Caco-2 (cell line): Measurements from ENCODE around the gene LCK. TPM values are rescaled to one million over a fixed set of nuclear protein-coding genes. Genes with fewer than 3 reads are reported as not detected.

Source experiments
- BruUV-seq: library from RNA; stranded (reverse); fragments of 400-500 nt; replicated peaks from 2 replicates; lab custom pipeline; 2021; lab: Mats Ljungman, UMichigan
- CTCF ChIA-PET: fragments of 300-600 bp; sonication (Branson Sonifier 250); formaldehyde crosslinking; loops from one replicate; lab custom pipeline; 2022; ENCODE audit warnings: antibody characterized with exemption; lab: Charles Lee
- POLR2A ChIA-PET: fragments of 300-600 bp; sonication (Branson Sonifier 250); formaldehyde crosslinking; loops from one replicate; lab custom pipeline; 2022; ENCODE audit warnings: antibody characterized with exemption; lab: Charles Lee
- DNase-seq, 2 experiments: peaks; one replicate each; pipeline versions ENCODE4 v3.0.0 to v3.0.0-alpha.2; 2020 to 2022
- H3K27me3 ChIP-seq: replicated peaks from 2 replicates; pipeline ENCODE4 v1.6.0; 2011; ENCODE audit warnings: low read length; ENCODE audit not compliant: control insufficient read depth, insufficient read depth
- H3K36me3 ChIP-seq: 2 replicates; pipeline ENCODE4 v1.5.1; 2011; ENCODE audit warnings: low read length; ENCODE audit not compliant: control insufficient read depth, insufficient read depth
- H3K4me1 ChIP-seq: fragments of 250-450 bp; sonication (Bioruptor Pico); 2 replicates; pipeline ENCODE4 v1.5.1; 2020; ENCODE audit warnings: mild to moderate bottlenecking
- H3K4me3 ChIP-seq: 2 replicates; pipeline ENCODE4 v1.5.1; 2011; ENCODE audit warnings: low read depth, mild to moderate bottlenecking, control low read depth, low read length
- H3K9me3 ChIP-seq: fragments of 250-450 bp; sonication (Bioruptor Pico); 2 replicates; pipeline ENCODE4 v1.5.1; 2020; ENCODE audit warnings: mild to moderate bottlenecking, moderate library complexity
- H3K27ac Mint-ChIP-seq: one replicate; pipeline ENCODE4 v1.8.0; 2022; ENCODE audit warnings: mixed read lengths; ENCODE audit not compliant: unreplicated experiment
- H3K27me3 Mint-ChIP-seq: one replicate; pipeline ENCODE4 v1.8.0; 2022; ENCODE audit warnings: mixed read lengths; ENCODE audit not compliant: insufficient read depth, unreplicated experiment
- H3K36me3 Mint-ChIP-seq: one replicate; pipeline ENCODE4 v1.8.0; 2022; ENCODE audit warnings: mild to moderate bottlenecking, mixed read lengths; ENCODE audit not compliant: insufficient read depth, unreplicated experiment
- H3K4me1 Mint-ChIP-seq: one replicate; pipeline ENCODE4 v1.8.0; 2022; ENCODE audit warnings: low read depth, mixed read lengths; ENCODE audit not compliant: unreplicated experiment
- H3K4me3 Mint-ChIP-seq: one replicate; pipeline ENCODE4 v1.8.0; 2022; ENCODE audit warnings: mild to moderate bottlenecking, moderate library complexity, mixed read lengths; ENCODE audit not compliant: unreplicated experiment
- H3K9me3 Mint-ChIP-seq: one replicate; pipeline ENCODE4 v1.8.0; 2022; ENCODE audit warnings: mixed read lengths; ENCODE audit not compliant: unreplicated experiment
- intact Hi-C: fragments of 100-400 bp; cut with micrococcal nuclease; formaldehyde crosslinking; loops from one replicate; pipeline ENCODE4 v1.10.0; 2022; ENCODE audit not compliant: unreplicated experiment
- total RNA-seq: library from RNA; stranded (reverse); gene quantifications from 2 replicates; pipeline ENCODE4 v1.2.3, GENCODE V29; 2022
- TF ChIP-seq, protein P1 (sequence below), 2 experiments: fragments of 200-600 bp in 1 of 2; IDR thresholded peaks; 1 replicate in 1 of 2; 2 replicates in 1 of 2; pipeline versions ENCODE4 v1.5.1 to v1.8.0; 2011 to 2022; ENCODE audit warnings: antibody characterized with exemption in 1 of 2, control low read depth in 1 of 2, inconsistent platforms in 1 of 2, low read depth in 1 of 2, low read length in 1 of 2, mild to moderate bottlenecking in 1 of 2, moderate library complexity in 1 of 2; ENCODE audit not compliant: insufficient read depth in 1 of 2, severe bottlenecking in 1 of 2, unreplicated experiment in 1 of 2

LCK gene
- total RNA-seq, 1 experiment from 2014 or later, result 0.39 TPM

DNA sequence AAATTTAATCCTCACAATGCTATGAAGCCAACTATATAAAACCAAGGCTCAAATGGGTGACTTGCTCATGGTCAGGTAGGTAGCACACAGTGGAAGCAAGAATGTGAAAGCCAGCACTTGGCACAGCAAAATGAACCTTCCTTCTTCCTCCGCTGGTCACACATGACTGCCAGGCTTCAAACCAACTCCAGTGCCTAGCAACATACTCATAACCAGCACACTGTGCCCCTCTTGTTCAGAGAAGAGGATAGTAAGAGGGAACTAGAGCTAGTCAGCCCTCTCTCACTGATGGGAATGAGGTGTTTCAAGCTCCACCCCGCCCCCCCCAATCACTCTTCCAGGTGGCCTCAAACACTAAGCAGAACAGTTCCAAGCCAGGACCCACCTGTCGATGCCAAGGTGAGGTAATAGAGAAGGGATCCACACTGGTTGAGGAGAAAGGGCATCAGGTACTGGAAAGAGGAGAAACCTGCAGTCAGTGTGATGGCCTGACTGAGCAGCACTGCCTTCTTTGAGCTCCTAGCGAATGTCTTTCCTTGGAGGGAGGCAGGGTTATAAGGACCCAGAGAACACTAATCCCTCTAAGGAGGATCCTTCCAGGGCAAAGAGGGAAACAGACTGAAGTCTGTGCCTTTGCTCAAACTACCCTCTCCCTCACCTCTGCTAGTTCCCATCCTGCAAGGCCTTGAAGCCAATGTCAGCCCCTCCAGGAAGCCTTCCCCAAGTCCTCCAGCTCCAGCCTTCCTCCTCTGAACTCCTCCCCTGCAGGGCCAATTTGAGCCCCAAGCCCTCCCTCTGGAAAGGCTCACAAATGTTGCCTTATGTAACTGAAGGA lies 30.1 kb upstream of the LCK start:
- H3K9me3 ChIP-seq, result no peaks in the 10 kb centered on the region
- Mint-ChIP-seq H3K27ac (peak overlapping the region; percentile 95), H3K27me3 (no peaks in the 10 kb centered on the region), H3K4me1 (no peaks in the 10 kb centered on the region), H3K9me3 (no peaks in the 10 kb centered on the region), H3K36me3 (peaks cover 7% of the 10 kb centered on the region), H3K4me3 (peak overlapping the region; percentile 89)
- BruUV-seq, result no TSS peak
- no peaks in the 10 kb centered on the region for H3K4me1 ChIP-seq
- intact Hi-C loops, result no loop called here
- ChIA-PET CTCF (interaction anchor here (0.6 kb wide), 1 partner anchor 148 kb away, joined by 5 read pairs; the partner anchor contains the start of gene TMEM39B), POLR2A (no interaction called here)
- no peaks in the 10 kb centered on the region for H3K36me3 ChIP-seq
- no peaks in the 10 kb centered on the region for H3K27me3 ChIP-seq
- peak overlapping the region; percentile 73 for H3K4me3 ChIP-seq
- no peak for DNase-seq
- TF ChIP-seq, protein P1, sequence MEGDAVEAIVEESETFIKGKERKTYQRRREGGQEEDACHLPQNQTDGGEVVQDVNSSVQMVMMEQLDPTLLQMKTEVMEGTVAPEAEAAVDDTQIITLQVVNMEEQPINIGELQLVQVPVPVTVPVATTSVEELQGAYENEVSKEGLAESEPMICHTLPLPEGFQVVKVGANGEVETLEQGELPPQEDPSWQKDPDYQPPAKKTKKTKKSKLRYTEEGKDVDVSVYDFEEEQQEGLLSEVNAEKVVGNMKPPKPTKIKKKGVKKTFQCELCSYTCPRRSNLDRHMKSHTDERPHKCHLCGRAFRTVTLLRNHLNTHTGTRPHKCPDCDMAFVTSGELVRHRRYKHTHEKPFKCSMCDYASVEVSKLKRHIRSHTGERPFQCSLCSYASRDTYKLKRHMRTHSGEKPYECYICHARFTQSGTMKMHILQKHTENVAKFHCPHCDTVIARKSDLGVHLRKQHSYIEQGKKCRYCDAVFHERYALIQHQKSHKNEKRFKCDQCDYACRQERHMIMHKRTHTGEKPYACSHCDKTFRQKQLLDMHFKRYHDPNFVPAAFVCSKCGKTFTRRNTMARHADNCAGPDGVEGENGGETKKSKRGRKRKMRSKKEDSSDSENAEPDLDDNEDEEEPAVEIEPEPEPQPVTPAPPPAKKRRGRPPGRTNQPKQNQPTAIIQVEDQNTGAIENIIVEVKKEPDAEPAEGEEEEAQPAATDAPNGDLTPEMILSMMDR (IDR thresholded peaks at IDR 0.05; ENCODE audit: insufficient read depth in 1 of 2, low read depth in 1 of 2, low read length in 1 of 2, severe bottlenecking in 1 of 2, unreplicated experiment in 1 of 2), result no peak

DNA sequence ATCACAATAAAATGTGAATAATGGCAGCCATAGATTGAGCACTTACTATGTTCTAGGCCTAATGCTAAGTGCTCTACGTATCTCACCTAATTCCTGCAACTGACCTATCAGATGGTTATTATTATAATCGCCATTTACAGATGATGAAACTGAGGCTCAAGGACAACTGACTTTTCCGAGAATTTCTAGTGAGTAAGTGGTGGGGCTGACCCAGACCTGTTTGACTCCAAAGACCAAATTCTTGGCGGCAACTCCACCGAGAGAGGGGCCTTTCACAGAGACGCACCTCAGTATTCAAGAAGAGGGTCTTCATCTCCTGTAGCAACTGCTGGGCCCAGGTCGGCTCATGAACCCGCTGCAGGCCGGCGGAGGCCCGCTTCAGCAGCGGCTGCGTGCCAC lies 29.5 kb upstream of the LCK start:
- no peaks in the 10 kb centered on the region for H3K27me3 ChIP-seq
- TF ChIP-seq, protein P1 (IDR thresholded peaks at IDR 0.05; ENCODE audit: insufficient read depth in 1 of 2, low read depth in 1 of 2, low read length in 1 of 2, severe bottlenecking in 1 of 2, unreplicated experiment in 1 of 2), result no peak
- H3K4me3 ChIP-seq, result peak overlapping the region; percentile 73
- DNase-seq, result no peak
- peaks cover 13% of the 10 kb centered on the region for H3K36me3 Mint-ChIP-seq
- no peaks in the 10 kb centered on the region for H3K4me1 Mint-ChIP-seq
- ChIA-PET POLR2A (no interaction called here), CTCF (interaction anchor here (1.0 kb wide), 1 partner anchor 28 kb away, joined by 3 read pairs; no protein-coding TSS in a partner anchor)
- H3K9me3 ChIP-seq, result no peaks in the 10 kb centered on the region
- peak overlapping the region; percentile 89 for H3K4me3 Mint-ChIP-seq
- peak overlapping the region; percentile 95 for H3K27ac Mint-ChIP-seq
- no peaks in the 10 kb centered on the region for H3K36me3 ChIP-seq
- no peaks in the 10 kb centered on the region for H3K27me3 Mint-ChIP-seq
- TSS peak; percentile 36 for BruUV-seq
- no peaks in the 10 kb centered on the region for H3K4me1 ChIP-seq
- intact Hi-C loops, result no loop called here
- H3K9me3 Mint-ChIP-seq, result no peaks in the 10 kb centered on the region

DNA sequence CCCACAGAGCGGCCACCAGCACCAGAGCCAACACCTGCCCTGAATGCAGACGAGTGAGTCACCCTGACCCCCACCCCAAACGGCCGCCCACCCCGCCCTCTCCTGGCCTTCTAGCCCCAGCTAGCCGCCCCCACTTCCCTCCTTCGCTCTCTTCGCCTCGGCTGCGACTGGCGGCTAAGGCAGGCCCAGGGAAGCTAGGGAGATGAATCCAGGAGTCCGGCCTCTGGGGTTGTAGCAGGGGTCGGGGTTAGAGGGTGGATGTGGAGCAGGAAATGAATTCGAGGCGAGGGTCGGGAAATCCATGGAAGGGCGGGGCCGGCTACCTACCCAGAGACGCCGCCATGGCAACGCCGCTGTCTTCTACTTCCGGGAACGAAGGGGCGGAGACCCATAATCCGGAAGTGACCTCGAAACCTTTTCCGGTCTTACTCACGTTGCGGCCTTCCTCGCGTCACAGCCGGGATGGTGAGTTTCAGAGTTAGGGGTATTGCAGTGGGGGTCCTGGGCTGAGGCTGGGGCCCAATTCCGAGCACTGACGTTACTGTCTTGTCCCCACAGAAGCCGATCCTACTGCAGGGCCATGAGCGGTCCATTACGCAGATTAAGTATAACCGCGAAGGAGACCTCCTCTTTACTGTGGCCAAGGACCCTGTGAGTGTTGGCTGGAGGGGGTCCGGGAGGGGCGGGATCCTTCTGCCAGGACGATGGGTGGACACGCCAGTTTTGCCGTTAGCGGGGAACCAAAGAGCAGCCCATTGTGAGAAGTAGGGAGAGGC lies 28.9 kb upstream of the LCK start, which contains the start of the genes EIF3I and TMEM234:
Gene EIF3I (plus strand): TSS at position 428 of the 776 bp plus-strand sequence. CDS start 35 bp downstream, at position 463.
Gene TMEM234 (minus strand): TSS at position 374 of the 776 bp plus-strand sequence. CDS start 31 bp downstream, at position 343.
- Histone ChIP-seq H3K27me3 (no peaks in the 10 kb centered on the region), H3K36me3 (no peaks in the 10 kb centered on the region), H3K9me3 (no peaks in the 10 kb centered on the region), H3K4me1 (no peaks in the 10 kb centered on the region), H3K4me3 (peak within 1 kb of the TSS; percentile 73)
- ChIA-PET POLR2A (no interaction called here), CTCF (interaction anchor here (1.0 kb wide), 1 partner anchor 27 kb away, joined by 3 read pairs; no protein-coding TSS in a partner anchor)
- H3K4me1 Mint-ChIP-seq, result no peaks in the 10 kb centered on the region
- DNase-seq, result peak; percentile 84 to 88
- peaks cover 17% of the 10 kb centered on the region for H3K36me3 Mint-ChIP-seq
- no TSS peak for BruUV-seq
- H3K4me3 Mint-ChIP-seq, result peak within 1 kb of the TSS; percentile 89
- H3K9me3 Mint-ChIP-seq, result no peaks in the 10 kb centered on the region
- no peaks in the 10 kb centered on the region for H3K27me3 Mint-ChIP-seq
- TF ChIP-seq, protein P1 (IDR thresholded peaks at IDR 0.05; ENCODE audit: insufficient read depth in 1 of 2, low read depth in 1 of 2, low read length in 1 of 2, severe bottlenecking in 1 of 2, unreplicated experiment in 1 of 2), result no peak
- intact Hi-C loops, result loop anchor here (2.0 kb wide), 2 partner anchors 71 to 141 kb away; partner anchors contain the start of genes FAM229A, HDAC1 and TSSK3
- H3K27ac Mint-ChIP-seq, result peak within 1 kb of the TSS; percentile 95
